OCI-LY3 (cell line): ENCODE results near the gene JADE2.
A peak's percentile ranks its signal among the peaks of the same experiment; 100 is the strongest.

Experiments used
- H2AFZ ChIP-seq: fragments of 200-600, 300-600 bp; shearing (Covaris generic); 2 replicates; pipeline ENCODE4 v1.6.0; 2014; ENCODE audit warnings: antibody characterized with exemption, low read depth, low read length
- H3K27ac ChIP-seq: fragments of 200-600, 300-600 bp; sonication (generic); 2 replicates; pipeline ENCODE4 v1.5.1; 2014; ENCODE audit warnings: mild to moderate bottlenecking, low read length, moderate library complexity, mixed read lengths
- H3K27me3 ChIP-seq: fragments of 200-600, 300-600 bp; sonication (generic); 2 replicates; pipeline ENCODE4 v1.6.1; 2014; ENCODE audit warnings: low read depth, low read length, mixed read lengths
- H3K36me3 ChIP-seq: fragments of 200-600, 300-600 bp; sonication (generic); replicated peaks from 2 replicates; pipeline ENCODE3; 2014; ENCODE audit warnings: low read depth, low read length, mixed read lengths
- H3K4me1 ChIP-seq: fragments of 300-600, 200-600 bp; sonication (generic); 2 replicates; pipeline ENCODE4 v1.6.1; 2014; ENCODE audit warnings: low read length, mixed read lengths
- H3K4me2 ChIP-seq: fragments of 200-600, 300-600 bp; sonication (generic); 2 replicates; pipeline ENCODE4 v1.6.1; 2014; ENCODE audit warnings: low read length, mixed read lengths
- H3K4me3 ChIP-seq: fragments of 300-600, 200-600 bp; sonication (generic); 2 replicates; pipeline ENCODE4 v1.5.1; 2014; ENCODE audit warnings: antibody characterized with exemption, mild to moderate bottlenecking, low read length, moderate library complexity
- H3K79me2 ChIP-seq: fragments of 300-600, 200-600 bp; shearing (Covaris generic); 2 replicates; pipeline ENCODE4 v1.6.1; 2014; ENCODE audit warnings: mild to moderate bottlenecking, low read length, mixed read lengths
- H3K9ac ChIP-seq: fragments of 300-600, 200-600 bp; shearing (Covaris generic); 2 replicates; pipeline ENCODE4 v1.6.0; 2014; ENCODE audit warnings: mild to moderate bottlenecking, low read length, moderate library complexity
- H3K9me3 ChIP-seq: fragments of 200-600, 300-600 bp; shearing (Covaris generic); 2 replicates; pipeline ENCODE4 v1.6.1; 2014; ENCODE audit warnings: low read length, mixed read lengths; ENCODE audit not compliant: insufficient read depth
- H4K20me1 ChIP-seq: fragments of 200-600, 300-600 bp; sonication (generic); 2 replicates; pipeline ENCODE4 v1.6.1; 2016; ENCODE audit warnings: low read length, mixed read lengths; ENCODE audit not compliant: insufficient read depth
- CTCF ChIP-seq: fragments of 200-600, 300-600 bp; sonication (generic); IDR thresholded peaks from 2 replicates; pipeline ENCODE4 v1.5.1; 2014; ENCODE audit warnings: antibody characterized with exemption, low read length, low read depth
- EZH2phosphoT487 ChIP-seq: fragments of 200-600 bp; shearing (Covaris generic); IDR thresholded peaks from 2 replicates; pipeline ENCODE4 v1.6.1; 2018; ENCODE audit warnings: antibody characterized with exemption, mixed run types, low read depth

JADE2 gene

GRCh38 chr5:134556994-134557393, 31.5 kb downstream of the JADE2 start:
- H4K20me1 ChIP-seq: no peaks in the 10 kb centered on the region
- peaks cover 32% of the 10 kb centered on the region for H3K79me2 ChIP-seq
- H3K27ac ChIP-seq: peak overlapping the region; percentile 100; the same call in 1 of the 2 replicates
- H3K9ac ChIP-seq: no peak overlapping the region
- TF ChIP-seq CTCF (no peak), EZH2phosphoT487 (no peak)
- no peak overlapping the region; the same call in 1 of the 2 replicates for H3K4me2 ChIP-seq
- H3K4me1 ChIP-seq: peaks cover 49% of the 10 kb centered on the region
- no peaks in the 10 kb centered on the region for H3K27me3 ChIP-seq
- peaks cover 53% of the 10 kb centered on the region for H3K36me3 ChIP-seq
- no peak overlapping the region for H2AFZ ChIP-seq
- no peak overlapping the region for H3K4me3 ChIP-seq
- no peaks in the 10 kb centered on the region for H3K9me3 ChIP-seq

DNA sequence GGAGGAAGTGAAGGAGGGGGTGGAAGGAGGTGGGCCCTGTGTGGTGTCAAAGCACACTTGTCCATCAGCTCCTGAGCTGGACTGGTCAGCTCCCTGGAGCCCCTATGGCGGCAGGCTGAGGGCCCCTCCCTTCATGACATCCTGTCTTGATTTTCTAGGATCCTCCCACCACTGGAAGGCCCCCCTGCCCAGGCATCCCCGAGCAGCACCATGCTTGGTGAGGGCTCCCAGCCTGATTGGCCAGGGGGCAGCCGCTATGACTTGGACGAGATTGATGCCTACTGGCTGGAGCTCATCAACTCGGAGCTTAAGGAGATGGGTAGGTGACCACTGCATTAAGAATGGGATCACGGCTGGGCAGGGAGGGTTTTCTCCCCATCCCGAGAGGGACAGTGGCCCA, 34.2 kb downstream of the JADE2 start:
- Histone ChIP-seq H3K4me2 (no peak overlapping the region), H3K9ac (no peak overlapping the region)

DNA sequence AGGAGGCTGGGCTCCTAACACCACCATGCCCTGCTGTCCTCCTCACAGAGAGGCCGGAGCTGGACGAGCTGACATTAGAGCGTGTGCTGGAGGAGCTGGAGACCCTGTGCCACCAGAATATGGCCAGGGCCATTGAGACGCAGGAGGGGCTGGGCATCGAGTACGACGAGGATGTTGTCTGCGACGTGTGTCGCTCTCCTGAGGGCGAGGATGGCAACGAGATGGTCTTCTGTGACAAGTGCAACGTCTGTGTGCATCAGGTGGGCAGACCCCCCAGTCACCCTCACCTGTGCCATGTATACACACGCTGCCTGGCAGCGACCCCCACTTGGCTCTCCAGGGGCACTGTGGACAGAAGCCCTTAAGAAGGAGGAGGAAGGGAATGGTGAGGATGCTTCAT, 35.2 kb downstream of the JADE2 start:
- no peak overlapping the region for H3K4me2 ChIP-seq
- no peaks in the 10 kb centered on the region for H4K20me1 ChIP-seq
- H3K4me3 ChIP-seq: no peak overlapping the region
- no peak overlapping the region for H3K27ac ChIP-seq
- no peak overlapping the region for H3K9ac ChIP-seq
- H3K9me3 ChIP-seq: no peaks in the 10 kb centered on the region
- TF ChIP-seq CTCF (no peak), EZH2phosphoT487 (no peak)
- peaks cover 52% of the 10 kb centered on the region for H3K36me3 ChIP-seq
- no peak overlapping the region for H2AFZ ChIP-seq
- H3K27me3 ChIP-seq: no peaks in the 10 kb centered on the region
- H3K79me2 ChIP-seq: peaks cover 24% of the 10 kb centered on the region
- H3K4me1 ChIP-seq: peaks cover 12% of the 10 kb centered on the region

More for the DNA sequence above, 34.2 kb downstream of the JADE2 start:
- no peak overlapping the region for H2AFZ ChIP-seq
- peaks cover 55% of the 10 kb centered on the region for H3K36me3 ChIP-seq
- no peaks in the 10 kb centered on the region for H3K9me3 ChIP-seq
- H3K27me3 ChIP-seq: no peaks in the 10 kb centered on the region
- no peak overlapping the region for H3K27ac ChIP-seq
- H3K4me1 ChIP-seq: peaks cover 22% of the 10 kb centered on the region
- H4K20me1 ChIP-seq: no peaks in the 10 kb centered on the region
- H3K79me2 ChIP-seq: peaks cover 28% of the 10 kb centered on the region
- H3K4me3 ChIP-seq: no peak overlapping the region
- TF ChIP-seq CTCF (no peak), EZH2phosphoT487 (no peak)

DNA sequence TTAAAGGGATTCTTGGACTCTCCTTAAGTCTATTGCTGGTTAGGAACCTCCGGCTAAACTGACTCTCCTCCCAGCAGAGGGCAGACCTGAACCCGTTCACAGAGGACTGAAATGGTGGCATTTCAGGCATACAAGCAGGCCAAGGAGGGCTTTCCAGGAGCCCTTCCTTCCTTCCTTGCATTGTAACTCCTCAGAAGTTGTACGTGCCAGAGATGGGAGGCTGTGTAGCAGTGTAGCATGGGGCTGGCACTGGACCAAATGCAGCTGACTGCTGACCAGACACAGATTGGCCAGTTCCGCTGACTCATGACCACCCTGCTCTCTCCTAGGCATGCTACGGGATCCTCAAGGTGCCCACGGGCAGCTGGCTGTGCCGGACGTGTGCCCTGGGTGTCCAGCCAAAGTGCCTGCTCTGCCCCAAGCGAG, 36.4 kb downstream of the JADE2 start:
- no peaks in the 10 kb centered on the region for H3K9me3 ChIP-seq
- no peak overlapping the region for H3K4me3 ChIP-seq
- H3K27ac ChIP-seq: no peak overlapping the region
- no peak overlapping the region for H3K9ac ChIP-seq
- H3K36me3 ChIP-seq: peaks cover 56% of the 10 kb centered on the region
- no peak overlapping the region for H2AFZ ChIP-seq
- no peak overlapping the region for H3K4me2 ChIP-seq
- H3K27me3 ChIP-seq: no peaks in the 10 kb centered on the region
- peaks cover under 1% of the 10 kb centered on the region for H3K4me1 ChIP-seq
- TF ChIP-seq EZH2phosphoT487: no peak
- peak; percentile 30 for TF ChIP-seq CTCF
- H4K20me1 ChIP-seq: no peaks in the 10 kb centered on the region
- H3K79me2 ChIP-seq: peaks cover 13% of the 10 kb centered on the region
